A673 (cell line): Measurements from ENCODE around the gene FAM168B.

Source experiments
- EZH2 ChIP-seq: fragments of 200-600 bp; sonication (generic); IDR thresholded peaks from 2 replicates; pipeline ENCODE4 v1.6.1; 2017; ENCODE audit warnings: borderline replicate concordance, low read depth, mild to moderate bottlenecking, mixed read lengths, antibody characterized with exemption, low read length; ENCODE audit not compliant: poor library complexity, severe bottlenecking
- TF ChIP-seq, protein P1 (sequence below): fragments of 300-800, 200-600 bp; sonication (generic); conservative IDR thresholded peaks from 2 replicates; pipeline ENCODE4 v1.5.1; 2017; ENCODE audit warnings: low read depth, mild to moderate bottlenecking, antibody characterized with exemption, low read length, moderate library complexity, mixed read lengths

DNA sequence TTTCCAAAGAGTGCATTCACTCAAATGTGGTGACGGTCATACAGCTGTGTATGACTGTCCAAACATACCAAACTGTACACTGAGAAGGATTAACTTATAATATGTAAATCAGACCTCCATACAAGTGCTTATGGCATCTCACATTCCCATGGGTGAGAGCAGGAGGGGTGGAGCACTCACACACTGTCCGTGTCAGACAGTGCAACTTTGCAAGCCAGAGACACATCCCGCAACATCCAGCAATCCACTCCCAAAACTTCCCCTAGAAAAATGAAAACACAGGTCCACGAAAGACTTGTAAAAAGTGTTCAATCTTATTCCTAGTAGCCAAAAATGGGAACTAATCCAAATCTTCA lies 36.4 kb downstream of the FAM168B start:
- TF ChIP-seq, protein P1, sequence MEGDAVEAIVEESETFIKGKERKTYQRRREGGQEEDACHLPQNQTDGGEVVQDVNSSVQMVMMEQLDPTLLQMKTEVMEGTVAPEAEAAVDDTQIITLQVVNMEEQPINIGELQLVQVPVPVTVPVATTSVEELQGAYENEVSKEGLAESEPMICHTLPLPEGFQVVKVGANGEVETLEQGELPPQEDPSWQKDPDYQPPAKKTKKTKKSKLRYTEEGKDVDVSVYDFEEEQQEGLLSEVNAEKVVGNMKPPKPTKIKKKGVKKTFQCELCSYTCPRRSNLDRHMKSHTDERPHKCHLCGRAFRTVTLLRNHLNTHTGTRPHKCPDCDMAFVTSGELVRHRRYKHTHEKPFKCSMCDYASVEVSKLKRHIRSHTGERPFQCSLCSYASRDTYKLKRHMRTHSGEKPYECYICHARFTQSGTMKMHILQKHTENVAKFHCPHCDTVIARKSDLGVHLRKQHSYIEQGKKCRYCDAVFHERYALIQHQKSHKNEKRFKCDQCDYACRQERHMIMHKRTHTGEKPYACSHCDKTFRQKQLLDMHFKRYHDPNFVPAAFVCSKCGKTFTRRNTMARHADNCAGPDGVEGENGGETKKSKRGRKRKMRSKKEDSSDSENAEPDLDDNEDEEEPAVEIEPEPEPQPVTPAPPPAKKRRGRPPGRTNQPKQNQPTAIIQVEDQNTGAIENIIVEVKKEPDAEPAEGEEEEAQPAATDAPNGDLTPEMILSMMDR: no peak
- no peak for TF ChIP-seq EZH2
